GM18858 (cell line): ENCODE measurements around the gene CDKL2.

Source experiments
- ATAC-seq: cut with Tn5 transposase; IDR thresholded peaks from one replicate; pipeline ENCODE4 v1.9.1; 2021; ENCODE audit not compliant: unreplicated experiment

The CDKL2 gene

DNA sequence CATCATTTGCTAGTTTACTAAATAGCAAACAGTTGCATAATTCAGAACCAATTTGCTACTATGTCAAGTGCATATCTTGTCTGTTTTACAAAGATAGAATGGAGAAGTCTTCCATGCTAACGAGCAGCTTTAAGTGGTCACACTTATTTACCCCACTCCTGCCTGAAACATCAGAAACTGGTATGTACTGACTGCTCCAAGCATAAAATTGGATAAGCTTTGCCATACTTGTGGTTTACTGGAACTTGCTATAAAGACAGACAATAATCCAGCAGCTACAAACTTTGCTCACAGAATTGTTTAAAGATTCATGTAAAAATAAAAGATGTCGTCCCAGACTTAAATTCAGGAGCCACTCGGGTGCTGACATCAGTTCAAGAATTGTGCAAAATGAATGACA lies 13.3 kb upstream of the CDKL2 start:
- ATAC-seq: no peak

DNA sequence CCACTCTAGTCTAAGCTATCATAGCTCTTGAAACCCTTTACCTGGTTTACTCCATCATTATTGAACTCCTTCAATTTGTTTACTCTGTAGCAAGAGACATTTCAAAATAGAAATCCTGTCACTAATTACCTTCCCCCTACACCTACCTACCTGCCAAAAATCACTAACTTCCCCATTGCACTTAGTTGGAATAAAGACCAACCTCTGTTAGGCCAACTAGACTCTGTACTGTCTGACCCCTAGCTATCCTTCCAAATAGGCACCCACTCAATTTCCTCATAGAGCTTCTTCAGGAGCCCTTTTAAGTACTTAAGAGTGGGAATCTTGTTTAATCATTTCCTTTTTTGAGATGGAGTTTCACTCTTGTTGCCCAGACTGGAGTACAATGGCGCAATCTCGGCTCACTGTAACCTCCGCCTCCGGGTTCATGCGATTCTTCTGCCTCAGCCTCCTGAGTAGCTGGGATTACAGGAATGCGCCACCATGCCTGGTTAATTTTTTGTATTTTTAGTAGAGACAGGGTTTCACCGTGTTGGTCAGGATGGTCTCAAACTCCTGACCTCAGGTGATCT lies 8.9 kb upstream of the CDKL2 start:
- ATAC-seq: no peak

DNA sequence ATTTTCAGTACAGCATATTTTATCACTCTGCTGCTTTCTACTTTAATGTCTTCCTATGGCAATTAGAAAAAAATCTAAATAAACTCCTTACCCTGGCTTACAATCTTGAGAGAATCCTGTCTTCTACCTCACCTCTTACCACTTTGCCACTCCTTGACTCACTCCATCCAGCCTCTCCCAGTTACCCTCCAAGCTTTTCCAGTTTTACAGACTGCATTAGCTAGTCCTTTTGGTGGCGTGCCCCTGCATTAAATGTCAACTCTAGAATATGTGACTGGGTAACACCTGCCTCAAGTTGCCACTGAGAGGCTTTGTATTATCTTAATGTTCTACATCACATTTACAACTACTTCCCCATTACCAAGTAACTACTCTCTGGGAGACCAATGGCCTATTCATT lies 7.5 kb upstream of the CDKL2 start:
- no peak for ATAC-seq

DNA sequence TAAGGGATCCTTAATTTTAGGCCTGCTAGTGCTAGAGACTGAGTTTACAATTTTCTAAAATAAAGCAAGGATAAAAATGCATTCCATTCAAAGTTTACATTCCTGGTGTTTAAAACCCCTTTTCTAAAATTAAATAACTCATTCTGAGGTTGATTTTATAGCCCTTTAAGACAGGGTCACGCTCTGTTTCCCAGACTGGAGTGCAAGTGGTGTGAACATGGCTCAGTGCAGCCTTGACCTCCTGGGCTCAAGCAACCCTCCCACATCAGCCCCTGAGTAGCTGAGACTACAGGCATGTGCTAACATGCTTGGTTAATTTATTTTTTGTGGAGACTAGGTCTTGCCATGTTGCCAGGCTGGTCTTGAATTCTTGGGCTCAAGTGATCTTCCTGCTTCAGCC lies 6.8 kb upstream of the CDKL2 start:
- no peak for ATAC-seq

DNA sequence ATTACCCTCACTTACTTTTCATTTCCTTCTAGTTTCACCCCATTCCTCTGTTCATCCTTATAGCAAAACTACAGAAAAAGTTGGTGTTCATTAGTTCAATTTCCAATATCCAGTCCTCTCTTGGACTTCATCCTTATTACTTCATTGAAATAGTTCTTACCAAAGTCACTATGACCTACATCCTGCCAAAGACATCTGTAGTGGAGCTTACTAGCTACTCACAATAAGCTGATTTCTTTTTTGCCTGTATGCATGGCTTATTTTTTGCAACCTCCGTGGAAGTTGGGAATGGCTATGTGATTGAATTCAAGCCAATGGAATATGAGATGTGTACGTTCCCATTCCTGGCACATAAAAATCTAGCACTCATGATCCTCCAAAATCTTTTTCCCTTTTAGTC lies 4.6 kb upstream of the CDKL2 start:
- no peak for ATAC-seq

DNA sequence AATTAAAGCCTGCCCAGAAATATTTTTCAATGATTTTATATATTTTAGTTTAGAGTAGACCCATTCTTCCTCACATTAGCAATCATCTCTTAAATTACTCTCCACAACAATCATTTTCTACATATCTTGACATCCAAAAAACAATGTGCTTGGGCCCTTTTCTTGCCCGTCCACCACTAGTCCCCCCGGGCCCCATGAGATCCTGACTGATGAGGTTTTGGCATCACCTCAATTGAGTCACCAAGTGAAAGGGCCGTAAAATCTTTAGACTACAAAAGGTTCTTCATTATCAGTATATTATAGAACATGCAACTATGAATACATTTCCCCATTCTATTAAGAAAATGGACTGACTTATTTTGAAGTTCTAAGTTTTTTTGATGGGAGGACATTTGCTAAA lies 4.0 kb upstream of the CDKL2 start:
- no peak for ATAC-seq

DNA sequence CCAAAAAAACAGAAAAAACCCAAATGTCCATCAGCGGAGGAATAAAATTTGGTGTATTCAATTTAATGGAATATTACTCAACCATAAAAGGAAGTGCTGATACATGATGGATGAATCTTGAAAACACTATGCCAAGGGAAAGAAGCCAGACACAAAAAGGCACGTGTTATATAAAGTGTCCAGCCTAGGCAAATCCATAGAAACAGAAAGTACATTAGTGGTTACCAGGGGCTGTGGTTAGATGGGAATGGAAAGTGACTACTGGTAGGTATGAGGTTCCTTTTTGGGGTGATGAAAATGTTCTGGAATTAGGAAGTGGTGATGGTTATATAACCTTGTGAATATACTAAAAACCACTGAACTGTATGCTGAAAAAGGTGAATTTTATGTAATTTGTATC lies 3.5 kb upstream of the CDKL2 start:
- no peak for ATAC-seq

DNA sequence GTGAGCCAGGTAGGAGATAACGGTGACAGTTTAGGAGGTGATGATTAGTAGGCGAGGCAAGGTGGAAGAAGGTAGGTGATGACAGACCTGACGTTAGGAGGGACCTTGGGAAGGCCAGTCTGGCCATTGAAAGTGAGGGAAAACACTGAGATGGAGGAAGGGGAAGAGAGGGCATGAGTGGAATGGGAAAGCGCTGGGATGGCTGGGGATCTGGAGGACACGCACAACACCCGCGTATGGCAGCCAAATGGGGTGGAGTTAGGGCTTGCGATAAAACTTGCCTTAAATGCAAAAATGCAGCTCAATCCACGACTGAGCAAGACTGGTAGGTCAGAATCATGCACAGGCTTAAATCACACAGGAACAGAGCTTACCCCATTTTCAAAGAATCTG lies 605 bp upstream of the CDKL2 start:
- ATAC-seq: no peak

DNA sequence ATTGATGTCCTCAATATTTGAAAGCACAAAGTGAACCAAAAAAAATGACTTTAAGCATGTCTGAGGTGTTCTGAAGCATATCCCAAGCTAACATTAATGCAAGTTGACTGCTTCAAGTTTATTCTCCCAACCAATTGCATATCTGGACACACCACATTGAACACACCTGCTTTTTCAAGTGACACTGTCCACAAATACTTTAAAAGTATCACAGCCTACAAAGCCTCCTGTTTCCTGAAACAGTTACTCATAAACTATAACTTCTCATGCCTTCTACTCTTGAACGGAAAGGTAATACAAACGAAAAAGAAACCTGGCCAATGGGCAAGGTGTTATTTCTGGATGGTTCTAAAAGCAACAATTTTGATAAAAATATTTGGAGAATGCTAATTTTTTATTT lies 1.1 kb downstream of the CDKL2 start:
- ATAC-seq: no peak

DNA sequence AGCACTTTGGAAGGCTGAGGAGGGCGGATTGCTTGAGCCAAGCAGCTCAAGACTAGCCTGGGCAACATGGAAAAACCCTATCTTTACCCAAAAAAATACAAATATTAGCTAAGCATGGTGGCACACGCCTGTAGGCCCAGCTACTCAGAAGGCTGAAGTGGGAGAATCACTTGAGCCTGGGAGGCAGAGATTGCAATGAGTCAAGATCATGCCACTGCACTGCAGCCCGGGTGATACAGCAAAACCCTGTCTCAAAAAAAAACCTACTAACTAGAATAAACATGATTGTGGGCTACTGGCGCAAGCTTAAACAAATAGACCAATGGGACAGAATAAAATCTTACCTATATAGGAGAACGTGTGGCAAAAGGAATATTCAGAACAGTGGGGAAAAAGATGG lies 7.3 kb downstream of the CDKL2 start:
- ATAC-seq: no peak

DNA sequence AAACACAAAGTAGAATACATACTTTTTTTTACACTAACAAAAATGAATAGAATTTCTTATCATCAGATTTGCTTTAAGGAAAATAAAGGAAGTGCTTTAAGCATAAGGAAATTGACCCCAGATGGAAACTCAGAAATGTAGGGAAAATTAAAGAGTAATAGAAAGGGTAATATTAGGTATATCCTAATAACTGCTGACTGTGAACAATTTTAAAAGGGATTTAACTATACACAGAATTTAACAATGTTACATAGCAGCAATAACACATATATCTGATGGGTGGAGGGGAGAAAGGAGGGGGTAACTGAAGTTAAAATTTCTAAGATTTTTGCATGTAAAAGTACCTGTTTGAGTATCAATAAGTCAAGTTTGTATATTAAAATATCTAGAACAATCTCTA lies 8.6 kb downstream of the CDKL2 start:
- no peak for ATAC-seq

DNA sequence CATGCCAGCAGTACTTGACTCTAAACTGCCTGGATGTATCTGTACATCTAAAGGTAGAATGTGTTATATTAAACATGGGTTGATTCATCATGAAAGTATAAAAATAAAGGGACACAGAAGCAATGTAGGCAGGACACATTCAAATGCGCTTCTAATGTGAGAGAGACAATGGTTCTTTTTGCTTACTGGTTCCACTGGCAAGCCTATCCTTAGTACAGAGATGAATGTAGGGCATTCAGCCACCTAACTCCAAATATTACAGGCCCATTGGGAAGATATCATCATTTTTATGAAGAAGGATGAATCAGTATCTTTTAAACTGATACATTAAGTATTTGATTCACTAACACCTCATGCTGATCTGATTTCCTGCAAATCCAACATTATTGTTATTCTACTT lies 18.0 kb downstream of the CDKL2 start:
- no peak for ATAC-seq

DNA sequence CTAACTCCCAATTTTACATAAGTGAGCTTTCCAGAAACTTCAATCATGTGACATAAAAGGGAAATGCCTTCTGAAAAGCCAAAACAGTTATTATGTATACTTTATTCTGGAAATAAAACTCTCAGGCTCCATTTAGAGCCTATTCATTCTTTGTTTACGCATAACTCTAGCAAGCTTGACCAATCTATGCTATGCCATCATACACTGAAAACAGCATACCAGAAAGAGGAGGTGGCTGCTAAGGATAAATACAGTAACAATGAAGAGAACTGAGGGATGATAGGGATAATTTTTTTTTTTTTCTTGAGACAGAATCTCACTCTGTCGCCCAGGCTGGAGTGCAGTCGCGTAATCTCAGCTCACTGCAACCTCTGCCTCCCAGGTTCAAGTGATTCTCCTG lies 24.4 kb downstream of the CDKL2 start:
- no peak for ATAC-seq

DNA sequence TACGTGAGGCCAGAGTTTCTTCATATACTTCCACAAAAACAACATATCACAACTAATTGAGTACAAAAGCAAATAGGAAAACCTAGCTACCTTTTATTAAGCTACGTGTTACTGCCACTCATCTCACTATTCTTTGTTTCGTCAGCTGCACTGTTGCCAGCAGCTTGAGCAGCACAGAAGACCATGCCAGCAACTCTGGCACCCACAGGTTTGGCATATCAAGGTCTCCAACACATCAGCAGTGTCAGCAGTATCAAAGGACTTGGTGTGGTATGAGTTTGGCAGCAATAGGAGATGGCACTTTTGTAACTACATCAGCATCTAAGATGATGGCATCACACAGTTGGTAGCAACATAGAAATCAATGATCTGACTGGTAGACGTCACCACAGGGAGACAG lies 30.7 kb downstream of the CDKL2 start:
- no peak for ATAC-seq

DNA sequence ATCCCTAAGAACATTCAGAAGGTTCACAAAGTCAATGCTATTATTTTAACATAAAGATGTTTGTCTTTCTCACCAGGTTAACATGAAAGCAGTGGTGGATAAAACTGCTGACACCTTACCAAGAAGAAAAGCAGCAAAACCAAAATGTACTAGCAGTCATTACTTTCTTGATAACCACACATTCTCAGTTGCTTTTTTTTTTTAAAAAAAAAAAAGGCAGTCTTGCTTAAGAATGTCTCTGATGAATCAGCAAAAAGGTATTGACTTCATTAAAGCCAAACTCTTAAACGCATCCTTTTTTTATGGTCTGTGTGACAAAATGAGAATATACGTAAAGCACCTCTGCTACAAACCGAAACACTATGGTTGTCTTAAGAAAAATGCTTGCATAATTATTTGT lies 31.9 kb downstream of the CDKL2 start:
- no peak for ATAC-seq

DNA sequence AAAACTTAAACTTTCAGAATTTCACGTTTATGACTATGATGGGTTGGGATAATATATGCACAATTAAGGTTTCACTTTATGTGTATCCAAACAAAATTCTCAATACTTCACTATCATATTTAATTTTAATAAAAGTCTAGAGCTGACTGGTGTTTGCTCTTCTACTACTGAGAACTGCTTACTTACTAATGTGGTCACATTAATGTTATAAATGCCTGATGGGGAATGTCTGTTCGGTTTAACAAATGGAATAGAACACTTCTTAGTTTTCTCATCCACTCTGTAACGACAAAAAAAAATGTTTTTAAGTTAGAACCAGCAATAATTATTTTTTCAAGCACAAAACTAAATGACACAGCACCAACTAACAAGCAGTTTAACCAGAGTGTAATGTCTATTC lies 34.3 kb downstream of the CDKL2 start:
- ATAC-seq: no peak

DNA sequence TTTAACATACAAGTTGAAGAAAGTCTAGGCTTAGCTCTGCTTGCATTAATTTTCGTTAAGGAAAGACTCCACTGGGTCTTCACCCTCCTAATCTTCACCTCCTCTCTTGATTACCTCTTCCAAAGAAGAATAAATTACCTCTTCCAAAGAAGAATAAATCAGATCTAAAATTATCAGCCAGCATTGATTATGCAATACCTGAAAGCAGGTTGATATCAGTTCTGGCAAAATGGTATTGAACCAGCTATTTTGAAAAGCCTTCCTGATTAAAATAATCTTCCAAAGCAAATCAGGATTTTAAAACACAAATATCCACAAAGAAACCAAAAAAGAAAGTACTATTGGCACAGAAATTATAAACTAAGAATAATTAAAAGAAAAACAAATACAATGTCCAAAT lies 36.9 kb downstream of the CDKL2 start:
- no peak for ATAC-seq

DNA sequence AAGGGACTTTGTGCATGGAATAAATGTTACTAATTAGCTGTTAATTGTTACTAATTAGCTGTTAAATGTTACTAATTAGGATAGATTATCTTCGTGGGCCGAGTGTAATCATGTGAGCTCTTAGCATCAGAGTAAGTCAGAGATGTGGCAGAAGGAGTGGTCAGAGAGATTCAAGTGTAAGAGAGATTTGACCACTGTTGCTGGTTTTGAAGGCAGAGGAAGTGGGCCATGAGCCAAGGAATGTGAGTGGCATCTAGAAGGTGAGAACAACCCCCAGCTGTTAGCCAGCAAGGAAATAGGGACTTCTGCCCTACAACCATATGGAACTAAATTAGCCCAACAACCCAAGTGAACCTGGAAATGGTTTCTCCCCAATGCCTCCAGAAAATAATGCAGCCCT lies 46.3 kb downstream of the CDKL2 start:
- no peak for ATAC-seq

DNA sequence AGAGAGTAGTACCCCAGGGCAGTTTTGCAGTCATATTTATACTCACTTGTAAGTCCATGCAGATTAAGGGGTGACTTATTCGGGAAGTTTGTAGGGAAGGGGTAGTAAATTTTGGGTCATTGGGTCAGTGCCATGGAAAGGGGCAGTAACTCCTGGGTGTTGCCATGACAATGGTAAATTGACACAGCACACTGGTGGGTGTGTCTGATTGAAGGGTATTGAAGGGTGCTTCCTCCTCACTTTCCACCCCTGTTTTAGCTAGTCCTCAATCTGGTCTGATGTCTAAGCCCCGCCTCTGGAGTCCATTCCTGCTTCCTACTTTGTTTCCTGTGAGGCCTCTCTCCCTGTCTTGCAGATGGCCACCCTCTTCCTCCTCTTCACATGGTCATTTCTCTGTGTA lies 62.6 kb downstream of the CDKL2 start:
- no peak for ATAC-seq

DNA sequence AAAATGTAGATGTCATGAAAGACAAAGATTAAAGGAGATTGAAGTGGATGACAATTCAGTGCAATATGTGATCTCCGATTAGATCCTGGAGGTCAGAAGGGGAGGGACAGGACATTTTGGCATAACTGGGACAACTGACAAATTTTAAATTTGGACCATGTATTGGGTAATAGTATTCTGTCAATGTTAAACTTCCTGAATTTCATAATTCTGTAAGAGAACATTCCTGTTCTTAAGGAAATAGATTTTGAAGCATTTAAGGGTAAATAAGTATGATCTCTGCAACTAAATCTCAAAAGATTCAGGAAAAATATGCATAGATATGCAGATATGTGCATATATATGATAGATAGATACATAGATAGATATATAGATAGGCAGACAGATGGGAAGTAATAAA lies 63.4 kb downstream of the CDKL2 start:
- ATAC-seq: no peak

DNA sequence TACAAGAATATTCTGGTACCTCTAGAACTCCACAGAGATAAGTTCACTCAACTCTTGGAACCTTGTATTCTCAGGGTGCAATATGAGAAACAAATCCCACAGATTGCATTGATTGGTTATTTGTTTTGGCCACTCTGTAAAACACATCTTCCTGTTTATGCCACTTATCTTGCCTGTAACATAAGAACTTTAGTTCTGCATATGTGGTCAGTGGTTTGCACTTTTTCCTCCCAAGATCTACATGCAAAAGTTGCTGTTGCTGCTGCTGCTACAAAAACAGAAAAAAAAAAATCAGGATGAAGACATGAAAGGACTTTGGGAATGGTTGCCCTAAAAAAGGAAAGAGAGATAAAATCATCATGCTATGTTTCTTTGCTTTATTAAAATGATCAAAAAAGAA lies 64.8 kb downstream of the CDKL2 start:
- ATAC-seq: no peak

DNA sequence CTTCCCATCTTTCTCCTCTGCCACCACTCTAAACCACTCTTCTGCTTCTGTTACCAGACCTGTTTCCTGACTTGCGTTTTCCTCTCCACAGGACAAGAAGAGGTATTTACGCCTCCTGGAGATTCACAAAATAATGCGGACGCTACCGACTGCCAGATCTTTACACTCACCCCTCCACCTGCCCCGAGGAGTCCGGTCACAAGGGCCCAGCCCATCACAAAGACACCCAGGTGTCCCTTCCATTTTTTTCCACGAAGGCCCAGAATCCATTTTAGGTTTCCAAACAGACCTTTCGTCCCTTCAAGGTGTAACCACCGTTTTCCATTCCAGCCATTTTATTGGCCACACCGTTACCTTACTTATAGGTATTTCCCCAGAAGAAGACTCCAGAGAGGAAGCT lies 66.3 kb downstream of the CDKL2 start:
- no peak for ATAC-seq

DNA sequence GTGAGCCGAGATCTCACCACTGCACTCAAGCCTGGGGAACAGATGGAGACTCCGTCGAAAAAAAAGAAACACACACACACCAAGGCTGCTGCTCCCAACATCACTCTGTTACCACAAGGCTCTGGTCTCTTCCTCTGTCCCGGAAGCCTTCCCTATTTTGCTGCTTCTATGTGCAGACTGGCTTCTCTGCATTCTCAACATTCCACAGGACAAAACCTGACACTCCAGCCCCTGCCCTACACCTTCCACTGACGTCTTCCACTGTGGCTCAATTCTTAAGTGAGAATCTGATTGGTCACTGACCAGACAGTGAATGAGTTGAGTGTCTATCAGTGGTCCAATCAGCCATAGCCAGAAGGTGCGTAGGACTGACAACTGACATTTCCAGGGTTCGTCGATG lies 68.5 kb downstream of the CDKL2 start:
- ATAC-seq: no peak

DNA sequence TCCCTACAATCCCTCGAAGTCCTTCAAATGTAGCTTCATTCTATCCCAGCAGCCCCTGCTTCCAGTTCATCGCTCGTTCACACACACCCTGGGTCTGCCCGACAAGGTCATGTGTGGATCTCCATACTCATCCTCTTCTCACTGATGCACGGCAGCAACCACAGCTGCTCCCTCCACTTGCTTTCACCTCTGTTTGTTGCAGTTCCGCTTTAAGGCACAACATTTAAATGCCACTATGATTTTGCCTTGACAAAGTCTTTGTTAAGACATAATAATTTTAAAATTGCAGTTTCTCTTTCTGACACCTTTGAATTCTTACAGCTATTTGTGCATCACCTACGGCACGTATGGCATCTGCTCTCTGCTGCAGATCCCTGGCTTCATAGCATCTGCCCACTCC lies 72.6 kb downstream of the CDKL2 start:
- no peak for ATAC-seq
